Neutrophil (primary cell): ENCODE results near the gene CNNM1.

Experiments used
- H3K27ac ChIP-seq: fragments of 200-600 bp; sonication (generic); 2 replicates; pipeline ENCODE4 v1.5.1; 2016; ENCODE audit warnings: mild to moderate bottlenecking, moderate library complexity
- H3K27me3 ChIP-seq: fragments of 200-600 bp; sonication (generic); 2 replicates; pipeline ENCODE4 v1.6.0; 2016; ENCODE audit warnings: mild to moderate bottlenecking
- H3K36me3 ChIP-seq: fragments of 200-600 bp; sonication (generic); 2 replicates; pipeline ENCODE4 v1.5.1; 2017
- H3K4me1 ChIP-seq, 2 experiments: fragments of 200-600 bp in 1 of 2; sonication (generic) in 1 of 2; 1 replicate in 1 of 2; 2 replicates in 1 of 2; pipeline versions ENCODE4 v1.5.1 to v1.6.1; 2013 to 2016; ENCODE audit warnings: low read depth in 1 of 2, low read length in 1 of 2, mild to moderate bottlenecking in 1 of 2, moderate library complexity in 1 of 2; ENCODE audit not compliant: control insufficient read depth in 1 of 2, insufficient read depth in 1 of 2
- H3K4me3 ChIP-seq, 2 experiments: fragments of 200-600 bp in 1 of 2; sonication (generic) in 1 of 2; 1 replicate in 1 of 2; 2 replicates in 1 of 2; pipeline ENCODE4 v1.5.1; 2013 to 2016; ENCODE audit warnings: low read depth in 1 of 2, low read length in 1 of 2, mild to moderate bottlenecking in 1 of 2, moderate library complexity in 1 of 2
- H3K9me3 ChIP-seq: fragments of 200-600 bp; sonication (generic); 2 replicates; pipeline ENCODE4 v1.5.1; 2016
- TF ChIP-seq, protein P1 (sequence below): fragments of 200-600 bp; sonication (generic); IDR thresholded peaks from 2 replicates; pipeline ENCODE4 v1.5.1; 2016; ENCODE audit warnings: antibody characterized with exemption

CNNM1 gene

DNA sequence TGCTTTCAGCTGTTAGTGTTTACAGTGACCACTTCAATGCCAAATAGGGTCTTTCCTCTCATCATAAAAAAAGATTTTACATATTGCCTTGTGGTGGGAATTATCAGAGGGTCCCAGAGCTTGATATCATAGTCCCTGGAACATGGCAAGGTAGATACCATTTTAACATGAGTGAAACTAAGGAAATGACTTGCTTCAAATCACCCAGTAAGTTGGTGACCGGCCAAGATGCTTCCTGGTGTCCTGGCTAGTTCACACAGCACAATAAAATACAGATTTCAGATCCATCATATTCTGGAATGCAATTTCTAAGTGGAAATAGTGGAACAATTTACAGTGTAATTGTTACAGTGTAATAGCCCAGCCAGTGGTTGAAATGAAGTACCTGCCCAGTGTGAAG is 36.6 kb downstream of the CNNM1 start:
- H3K27me3 ChIP-seq, result peaks cover 27% of the 10 kb centered on the region
- no peaks in the 10 kb centered on the region for H3K9me3 ChIP-seq
- H3K4me1 ChIP-seq, result peaks cover 25 to 31% of the 10 kb centered on the region in 2 experiments
- no peak overlapping the region for H3K27ac ChIP-seq
- no peaks in the 10 kb centered on the region for H3K36me3 ChIP-seq
- TF ChIP-seq, protein P1, sequence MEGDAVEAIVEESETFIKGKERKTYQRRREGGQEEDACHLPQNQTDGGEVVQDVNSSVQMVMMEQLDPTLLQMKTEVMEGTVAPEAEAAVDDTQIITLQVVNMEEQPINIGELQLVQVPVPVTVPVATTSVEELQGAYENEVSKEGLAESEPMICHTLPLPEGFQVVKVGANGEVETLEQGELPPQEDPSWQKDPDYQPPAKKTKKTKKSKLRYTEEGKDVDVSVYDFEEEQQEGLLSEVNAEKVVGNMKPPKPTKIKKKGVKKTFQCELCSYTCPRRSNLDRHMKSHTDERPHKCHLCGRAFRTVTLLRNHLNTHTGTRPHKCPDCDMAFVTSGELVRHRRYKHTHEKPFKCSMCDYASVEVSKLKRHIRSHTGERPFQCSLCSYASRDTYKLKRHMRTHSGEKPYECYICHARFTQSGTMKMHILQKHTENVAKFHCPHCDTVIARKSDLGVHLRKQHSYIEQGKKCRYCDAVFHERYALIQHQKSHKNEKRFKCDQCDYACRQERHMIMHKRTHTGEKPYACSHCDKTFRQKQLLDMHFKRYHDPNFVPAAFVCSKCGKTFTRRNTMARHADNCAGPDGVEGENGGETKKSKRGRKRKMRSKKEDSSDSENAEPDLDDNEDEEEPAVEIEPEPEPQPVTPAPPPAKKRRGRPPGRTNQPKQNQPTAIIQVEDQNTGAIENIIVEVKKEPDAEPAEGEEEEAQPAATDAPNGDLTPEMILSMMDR, result no peak
- H3K4me3 ChIP-seq, result no peak overlapping the region

DNA sequence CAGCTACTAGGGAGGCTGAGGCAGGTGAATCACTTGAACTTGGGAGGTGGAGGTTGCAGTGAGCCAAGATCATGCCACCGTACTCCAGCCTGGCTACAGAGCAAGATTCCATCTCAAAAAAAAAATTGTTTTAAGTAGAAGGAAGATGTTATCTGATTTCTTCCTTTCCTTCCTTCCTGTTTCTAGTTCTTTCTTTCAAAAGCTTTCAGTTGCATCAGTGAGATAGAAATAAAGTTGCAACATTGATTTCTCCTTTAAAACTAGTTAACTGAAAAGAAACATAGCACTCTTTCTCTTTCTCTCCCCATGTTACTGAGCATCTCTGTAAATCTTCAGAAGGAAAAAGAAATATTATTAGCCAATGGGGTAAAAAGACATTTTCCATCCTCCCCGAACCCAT is 37.5 kb downstream of the CNNM1 start:
- H3K9me3 ChIP-seq, result no peaks in the 10 kb centered on the region
- TF ChIP-seq, protein P1, result no peak

GRCh38 chr10:99368646-99369045 is 39.5 kb downstream of the CNNM1 start:
- TF ChIP-seq, protein P1, result no peak
- Histone ChIP-seq H3K4me3 (no peak overlapping the region), H3K27ac (no peak overlapping the region), H3K9me3 (no peaks in the 10 kb centered on the region), H3K36me3 (no peaks in the 10 kb centered on the region), H3K4me1 (peaks cover 25 to 31% of the 10 kb centered on the region in 2 experiments), H3K27me3 (peaks cover 54% of the 10 kb centered on the region)

More for the DNA sequence above, 37.5 kb downstream of the CNNM1 start:
- peaks cover 34% of the 10 kb centered on the region for H3K27me3 ChIP-seq
- no peaks in the 10 kb centered on the region for H3K36me3 ChIP-seq
- H3K4me3 ChIP-seq, result no peak overlapping the region
- no peak overlapping the region for H3K27ac ChIP-seq
- H3K4me1 ChIP-seq, result peaks cover 25 to 31% of the 10 kb centered on the region in 2 experiments

DNA sequence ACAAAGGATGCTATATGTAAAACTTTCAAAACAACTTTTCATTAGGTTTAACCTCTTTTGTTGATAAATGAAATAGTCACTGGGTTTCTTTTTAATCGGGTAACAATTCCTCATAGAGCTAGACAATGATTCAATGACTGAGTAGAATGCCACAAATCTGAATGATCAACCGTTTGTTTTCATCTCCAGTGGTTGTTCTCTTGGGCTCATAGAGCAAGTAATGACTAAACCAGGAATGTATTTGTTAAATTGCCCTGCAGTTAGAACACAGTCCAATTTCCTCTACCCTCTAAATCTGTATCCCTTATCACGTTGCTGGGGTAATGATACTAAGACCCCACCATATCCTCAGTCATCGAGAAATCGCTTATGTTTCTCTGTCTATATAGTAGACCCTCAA is 40.0 kb downstream of the CNNM1 start:
- Histone ChIP-seq H3K4me3 (no peak overlapping the region), H3K4me1 (peaks cover 25 to 31% of the 10 kb centered on the region in 2 experiments)

GRCh38 chr10:99369551-99369950 is 40.4 kb downstream of the CNNM1 start:
- peaks cover 54% of the 10 kb centered on the region for H3K27me3 ChIP-seq
- H3K36me3 ChIP-seq, result no peaks in the 10 kb centered on the region
- H3K4me1 ChIP-seq, result peaks cover 25 to 31% of the 10 kb centered on the region in 2 experiments
- H3K27ac ChIP-seq, result no peak overlapping the region
- TF ChIP-seq, protein P1, result no peak
- H3K9me3 ChIP-seq, result no peaks in the 10 kb centered on the region
- no peak overlapping the region for H3K4me3 ChIP-seq

More for the DNA sequence above, 40.0 kb downstream of the CNNM1 start:
- H3K36me3 ChIP-seq, result no peaks in the 10 kb centered on the region
- no peaks in the 10 kb centered on the region for H3K9me3 ChIP-seq
- peaks cover 54% of the 10 kb centered on the region for H3K27me3 ChIP-seq
- no peak overlapping the region for H3K27ac ChIP-seq
- TF ChIP-seq, protein P1, result no peak

GRCh38 chr10:99370993-99371392 is 41.8 kb downstream of the CNNM1 start:
- Histone ChIP-seq H3K27me3 (peaks cover 54% of the 10 kb centered on the region), H3K9me3 (no peaks in the 10 kb centered on the region), H3K27ac (no peak overlapping the region), H3K4me1 (peaks cover 13 to 18% of the 10 kb centered on the region in 2 experiments), H3K4me3 (no peak overlapping the region), H3K36me3 (no peaks in the 10 kb centered on the region)
- TF ChIP-seq, protein P1, result no peak
